Body of pancreas (tissue), 4 donors: Measurements from ENCODE around the gene TMEM14A. TPM values are rescaled to one million over a fixed set of nuclear protein-coding genes. Genes with fewer than 3 reads are reported as not detected.
A peak's percentile ranks its signal among the peaks of the same experiment; 100 is the strongest.

Experiments used
- ATAC-seq: fragments of 150-250 bp; one replicate; pipeline ENCODE4 v1.9.1; 2016
- DNase-seq, 4 donors: peaks; one replicate each; pipeline ENCODE4 v3.0.0-alpha.2; 2019
- H3K27ac ChIP-seq, 4 donors: fragments of 200-600 bp; sonication (generic); 1 replicate in 3 of 4; 2 replicates in 1 of 4; pipeline versions ENCODE4 v1.5.1 to v1.6.1; 2016 to 2019; ENCODE audit warnings: mild to moderate bottlenecking in 1 of 4, mixed read lengths in 1 of 4, moderate library complexity in 1 of 4
- H3K27me3 ChIP-seq, 2 donors: fragments of 200-600 bp; sonication (generic); one replicate each; pipeline ENCODE4 v1.6.0; 2016; ENCODE audit warnings: mild to moderate bottlenecking in 1 of 2
- H3K36me3 ChIP-seq, 2 donors: fragments of 200-600 bp; sonication (generic); replicated peaks in 1 of 2; 2 replicates each; pipeline ENCODE4 v1.5.1; 2016; ENCODE audit warnings: low read depth in 2 of 2; ENCODE audit not compliant: insufficient read depth in 1 of 2
- H3K4me1 ChIP-seq: fragments of 200-600 bp; sonication (generic); one replicate; pipeline ENCODE4 v1.6.0; 2016
- H3K4me3 ChIP-seq, 2 donors: fragments of 200-600 bp; sonication (generic); 1 replicate in 1 of 2; 2 replicates in 1 of 2; pipeline ENCODE4 v1.5.1; 2016 to 2019
- H3K9me3 ChIP-seq, 3 donors: fragments of 200-600 bp; sonication (generic); 1 replicate in 2 of 3; 2 replicates in 1 of 3; pipeline ENCODE4 v1.5.1; 2016
- CTCF ChIP-seq, 7 experiments: fragments of 450-650 bp in 4 of 7; fragments of 200-600 bp in 3 of 7; sonication (generic) in 3 of 7; IDR thresholded peaks; one replicate each; pipeline ENCODE4 v1.5.1; 2016 to 2019; ENCODE audit warnings: antibody characterized with exemption in 7 of 7
- POLR2A ChIP-seq, 3 donors: fragments of 450-650 bp; IDR thresholded peaks; one replicate each; pipeline ENCODE4 v1.6.1; 2016; ENCODE audit warnings: antibody characterized with exemption in 3 of 3, mild to moderate bottlenecking in 2 of 3
- WGBS, 2 donors: methylation state at CpG; one replicate each; pipeline ENCODE4 v1.1.5; 2017; 5-methylcytosine and 5-hydroxymethylcytosine counted together
- intact Hi-C: fragments of 100-400 bp; cut with DNase I; formaldehyde crosslinking; loops from one replicate; pipeline ENCODE4 v1.15.1; 2023
- total RNA-seq, 2 donors: library from RNA; depleted of rRNA; stranded (reverse); fragments of >200 nt; gene quantifications; one replicate each; pipeline ENCODE4 v1.1.0, GENCODE V29; 2016

The TMEM14A gene
- total RNA-seq, 2 donors from 2014 or later: 14.8 to 33.2 TPM

DNA sequence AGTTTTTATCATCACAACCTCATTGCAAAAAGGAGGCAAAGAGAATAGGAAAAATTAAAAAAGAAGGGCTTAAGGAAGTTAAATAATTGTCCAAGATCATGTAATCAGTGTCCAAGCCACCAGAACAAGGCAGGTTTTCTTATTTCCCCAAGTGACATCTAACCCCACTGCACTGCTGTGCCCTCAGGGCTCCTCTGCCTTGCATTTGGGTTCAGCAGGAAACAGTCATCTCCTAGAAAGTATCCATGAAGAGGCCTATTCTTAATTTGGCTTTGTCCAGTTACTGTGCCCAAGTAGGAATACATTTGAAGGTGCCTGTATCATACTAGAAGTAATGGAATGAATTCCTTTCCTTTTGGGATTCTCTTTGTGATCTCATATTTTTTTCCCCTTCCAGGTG is 10.5 kb downstream of the TMEM14A start:
- H3K27ac ChIP-seq: no peak overlapping the region
- TF ChIP-seq CTCF (IDR thresholded peaks at IDR 0.05) (no peak), POLR2A (IDR thresholded peaks at IDR 0.05) (no peak)
- ATAC-seq (no peak), DNase-seq (no peak)
- no peaks in the 10 kb centered on the region for H3K27me3 ChIP-seq
- no peak overlapping the region for H3K4me3 ChIP-seq
- H3K4me1 ChIP-seq: no peaks in the 10 kb centered on the region
- no peaks in the 10 kb centered on the region for H3K9me3 ChIP-seq
- no peaks in the 10 kb centered on the region for H3K36me3 ChIP-seq
- intact Hi-C loops: no loop called here

DNA sequence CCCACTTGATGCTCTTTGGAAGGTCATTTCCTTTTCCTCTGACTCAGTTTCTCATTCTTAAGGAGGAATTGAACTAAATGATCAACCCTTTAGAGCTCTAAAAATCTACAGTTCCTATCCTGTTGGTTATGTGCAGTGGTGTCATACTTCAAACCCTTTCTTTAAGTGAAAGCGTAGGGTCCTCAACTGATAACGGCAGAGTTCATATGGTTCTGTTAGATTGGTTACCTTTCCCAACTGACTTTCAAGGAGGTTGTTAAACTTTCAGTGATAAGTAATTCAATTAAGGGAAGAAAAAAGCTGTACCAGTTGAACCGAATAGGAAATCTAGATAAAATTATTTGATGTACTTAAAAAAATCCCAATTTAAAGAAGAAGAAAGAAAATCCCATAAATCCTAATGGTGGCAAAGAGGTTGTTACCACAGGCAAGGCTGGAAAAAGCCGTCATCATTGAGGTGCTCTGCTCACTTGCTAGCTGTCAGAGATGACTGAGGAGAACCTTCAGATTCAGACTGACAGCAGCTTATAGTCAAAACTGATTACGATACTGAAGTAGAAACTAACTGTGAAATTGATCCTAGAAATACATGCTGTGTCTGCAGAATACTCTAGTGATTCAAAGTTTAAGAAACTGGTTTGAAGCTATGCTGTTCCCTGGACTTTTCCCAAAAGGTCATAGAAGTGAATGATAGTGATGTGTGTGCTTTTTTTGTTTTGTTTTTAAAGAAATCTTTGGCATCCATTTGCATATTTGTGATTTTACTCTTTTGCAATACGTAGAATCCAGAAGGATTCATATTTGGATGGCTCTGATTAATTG is 16.2 kb downstream of the TMEM14A start:
- no peak for DNase-seq
- intact Hi-C loops: no loop called here
- Histone ChIP-seq H3K27ac (no peak overlapping the region), H3K27me3 (no peaks in the 10 kb centered on the region), H3K4me3 (no peak overlapping the region), H3K4me1 (no peaks in the 10 kb centered on the region), H3K36me3 (peaks cover 0 to 6% of the 10 kb centered on the region in 2 donors), H3K9me3 (no peaks in the 10 kb centered on the region)
- 88 to 92% methylated on average over 6 of the region's 6 CpGs for WGBS, 2 donors
- TF ChIP-seq CTCF (IDR thresholded peaks at IDR 0.05): no peak
- TF ChIP-seq POLR2A (IDR thresholded peaks at IDR 0.05): no peak
- ATAC-seq: no peak

DNA sequence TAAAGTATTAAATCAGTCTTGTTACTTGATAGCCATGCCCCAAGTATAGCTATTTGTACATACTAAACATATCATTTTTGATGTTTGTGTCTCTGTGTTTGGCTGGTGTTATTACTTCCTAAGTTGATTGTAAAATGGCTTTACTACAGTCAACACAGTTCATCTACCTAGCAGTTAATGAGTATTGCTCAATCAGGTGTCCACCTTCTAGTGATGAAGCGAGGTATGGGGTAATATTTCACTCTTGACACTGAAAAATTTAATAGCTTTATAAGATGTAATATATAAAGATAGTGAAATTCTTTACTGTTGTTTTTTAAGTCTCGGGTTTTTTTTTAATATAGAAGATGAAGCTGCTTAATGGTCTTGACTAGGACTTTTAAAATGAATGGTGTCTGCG is 18.9 kb downstream of the TMEM14A start:
- DNase-seq (no peak), ATAC-seq (no peak)
- intact Hi-C loops: no loop called here
- Histone ChIP-seq H3K27ac (no peak overlapping the region), H3K9me3 (no peaks in the 10 kb centered on the region), H3K27me3 (no peaks in the 10 kb centered on the region), H3K36me3 (peaks cover 0 to 6% of the 10 kb centered on the region in 2 donors), H3K4me3 (no peak overlapping the region), H3K4me1 (no peaks in the 10 kb centered on the region)
- WGBS, 2 donors: 80 to 85% methylated on average over 3 of the region's 3 CpGs
- TF ChIP-seq POLR2A (IDR thresholded peaks at IDR 0.05): no peak
- TF ChIP-seq CTCF (IDR thresholded peaks at IDR 0.05): no peak

DNA sequence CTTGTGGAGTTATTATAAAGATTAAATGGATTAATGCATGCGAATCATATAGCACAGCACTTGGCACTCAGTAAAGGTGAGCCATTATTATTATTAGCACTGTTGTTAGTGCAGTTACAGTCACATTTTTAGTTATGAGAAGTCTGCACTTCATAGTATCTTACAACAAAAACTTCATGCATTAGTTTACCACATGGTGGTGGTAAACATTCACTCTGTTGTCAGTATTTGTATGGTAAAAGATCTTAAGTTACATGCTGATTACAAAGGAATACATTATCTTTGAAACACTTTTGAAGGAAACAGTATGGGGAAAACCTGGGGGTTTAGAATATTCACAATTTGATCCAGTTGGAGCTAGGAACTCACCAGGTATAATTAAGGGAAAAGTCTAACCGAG is 20.8 kb downstream of the TMEM14A start:
- 55 to 60% methylated on average over 2 of the region's 2 CpGs for WGBS, 2 donors
- peak; percentile 53 for ATAC-seq

More for the DNA sequence above, 20.8 kb downstream of the TMEM14A start:
- intact Hi-C loops: no loop called here
- Histone ChIP-seq H3K4me1 (no peaks in the 10 kb centered on the region), H3K27ac (no peak overlapping the region), H3K27me3 (no peaks in the 10 kb centered on the region), H3K9me3 (no peaks in the 10 kb centered on the region), H3K36me3 (peaks cover 0 to 4% of the 10 kb centered on the region in 2 donors), H3K4me3 (no peak overlapping the region)
- TF ChIP-seq POLR2A (IDR thresholded peaks at IDR 0.05) (no peak), CTCF (IDR thresholded peaks at IDR 0.05) (peak in 5 of 7 experiments; percentile 8 to 47 (median 39))
- DNase-seq: no peak
